IMR-90 (cell line): ENCODE results near the gene GTF3C1. TPM values are rescaled to one million over a fixed set of nuclear protein-coding genes. Genes with fewer than 3 reads are reported as not detected.

ENCODE experiments used
- ATAC-seq: fragments of 200-7000 bp; cut with Tn5 transposase; 2 replicates; pipeline ENCODE4 v1.9.1; 2020; ENCODE audit warnings: low read depth, mild to moderate bottlenecking, moderate library complexity
- BruUV-seq: library from RNA; stranded (reverse); fragments of 400-500 nt; replicated peaks from 2 replicates; lab custom pipeline; 2021; lab: Mats Ljungman, UMichigan
- CTCF ChIA-PET: fragments of 300-600 bp; formaldehyde crosslinking; extraction: SDS; loops from one replicate; lab custom pipeline; 2021; ENCODE audit warnings: antibody characterized with exemption; lab: Yijun Ruan, JAX
- POLR2A ChIA-PET: fragments of 300-600 bp; sonication (Branson Sonifier 250); formaldehyde crosslinking; loops from one replicate; lab custom pipeline; 2022; ENCODE audit warnings: antibody characterized with exemption; ENCODE audit not compliant: unreplicated experiment; lab: Charles Lee
- DNase-seq: peaks from one replicate; pipeline ENCODE4 v3.0.0; 2013
- H2AFZ ChIP-seq: replicated peaks from 2 replicates; pipeline ENCODE3; 2013; ENCODE audit warnings: low read length, mild to moderate bottlenecking; ENCODE audit not compliant: poor library complexity
- H2AK5ac ChIP-seq: 2 replicates; pipeline ENCODE4 v1.6.1; 2013; ENCODE audit warnings: low read depth, low read length, inconsistent platforms
- H2AK9ac ChIP-seq: replicated peaks from 2 replicates; pipeline ENCODE3; 2013; ENCODE audit warnings: mild to moderate bottlenecking, low read depth, low read length, moderate library complexity; ENCODE audit not compliant: poor library complexity
- H2BK120ac ChIP-seq: 2 replicates; pipeline ENCODE4 v1.6.1; 2013; ENCODE audit warnings: low read depth, low read length, inconsistent platforms
- H2BK15ac ChIP-seq: 3 replicates; pipeline ENCODE4 v1.6.1; 2013; ENCODE audit warnings: low read depth, low read length, inconsistent platforms
- H2BK20ac ChIP-seq: 2 replicates; pipeline ENCODE4 v1.6.1; 2013; ENCODE audit warnings: low read depth, mild to moderate bottlenecking, inconsistent platforms, low read length, moderate library complexity
- H2BK5ac ChIP-seq: 2 replicates; pipeline ENCODE4 v1.6.1; 2013; ENCODE audit warnings: mild to moderate bottlenecking, low read depth, low read length, inconsistent platforms; ENCODE audit not compliant: poor library complexity, severe bottlenecking
- H3K14ac ChIP-seq: replicated peaks from 2 replicates; pipeline ENCODE4 v1.6.1; 2013; ENCODE audit warnings: low read depth, low read length, inconsistent platforms
- H3K18ac ChIP-seq: 2 replicates; pipeline ENCODE4 v1.6.1; 2013; ENCODE audit warnings: low read depth, low read length, control low read depth
- H3K23ac ChIP-seq: 2 replicates; pipeline ENCODE4 v1.6.1; 2013; ENCODE audit warnings: low read depth, low read length, inconsistent platforms
- H3K27ac ChIP-seq: 2 replicates; pipeline ENCODE4 v1.5.1; 2013; ENCODE audit warnings: mild to moderate bottlenecking, control low read depth, low read length; ENCODE audit not compliant: insufficient read depth
- H3K27me3 ChIP-seq: 2 replicates; pipeline ENCODE4 v1.6.1; 2013; ENCODE audit warnings: low read length; ENCODE audit not compliant: control insufficient read depth, insufficient read depth
- H3K36me3 ChIP-seq: 2 replicates; pipeline ENCODE4 v1.6.1; 2013; ENCODE audit warnings: low read length, mixed read lengths; ENCODE audit not compliant: control insufficient read depth, insufficient read depth
- H3K4ac ChIP-seq: 2 replicates; pipeline ENCODE4 v1.6.1; 2013; ENCODE audit warnings: low read depth, low read length, inconsistent platforms
- H3K4me1 ChIP-seq: 2 replicates; pipeline ENCODE4 v1.6.1; 2013; ENCODE audit warnings: low read length, mixed read lengths; ENCODE audit not compliant: control insufficient read depth, insufficient read depth
- H3K4me2 ChIP-seq: 2 replicates; pipeline ENCODE4 v1.6.1; 2013; ENCODE audit warnings: low read depth, mild to moderate bottlenecking, control low read depth, low read length, moderate library complexity
- H3K4me3 ChIP-seq: 2 replicates; pipeline ENCODE4 v1.5.1; 2013; ENCODE audit warnings: low read depth, mild to moderate bottlenecking, control low read depth, low read length, moderate library complexity; ENCODE audit not compliant: insufficient read depth
- H3K56ac ChIP-seq: 2 replicates; pipeline ENCODE4 v1.6.1; 2013; ENCODE audit warnings: low read length, inconsistent platforms; ENCODE audit not compliant: insufficient read depth; ENCODE audit errors: extremely low read depth
- H3K79me1 ChIP-seq, 2 experiments: 2 replicates each; pipeline ENCODE4 v1.6.1; 2013; ENCODE audit warnings: low read length in 2 of 2, inconsistent platforms in 1 of 2, low read depth in 1 of 2
- H3K9ac ChIP-seq: 2 replicates; pipeline ENCODE4 v1.6.1; 2013; ENCODE audit warnings: low read depth, low read length, control low read depth
- H3K9me1 ChIP-seq: 2 replicates; pipeline ENCODE4 v1.6.1; 2013; ENCODE audit warnings: low read length, inconsistent platforms; ENCODE audit not compliant: insufficient read depth
- H3K9me3 ChIP-seq: 2 replicates; pipeline ENCODE4 v1.6.1; 2013; ENCODE audit warnings: low read length; ENCODE audit not compliant: control insufficient read depth, insufficient read depth
- H4K20me1 ChIP-seq: 2 replicates; pipeline ENCODE4 v1.6.1; 2013; ENCODE audit warnings: low read length, inconsistent platforms; ENCODE audit not compliant: insufficient read depth
- H4K5ac ChIP-seq: 2 replicates; pipeline ENCODE4 v1.6.1; 2013; ENCODE audit warnings: mild to moderate bottlenecking, low read depth, low read length, control low read depth
- H4K8ac ChIP-seq, 2 experiments: 2 replicates each; pipeline ENCODE4 v1.6.1; 2013; ENCODE audit warnings: low read depth in 2 of 2, low read length in 2 of 2, control low read depth in 1 of 2, inconsistent platforms in 1 of 2
- H4K91ac ChIP-seq: 2 replicates; pipeline ENCODE4 v1.6.1; 2013; ENCODE audit warnings: low read depth, low read length, inconsistent platforms; ENCODE audit not compliant: insufficient read depth
- POLR2A ChIP-seq: IDR thresholded peaks from 2 replicates; pipeline ENCODE4 v1.6.1; 2012; ENCODE audit warnings: mild to moderate bottlenecking, low read depth, low read length
- RCOR1 ChIP-seq: IDR thresholded peaks from 2 replicates; pipeline ENCODE4 v1.6.1; 2012; ENCODE audit warnings: mild to moderate bottlenecking, low read length, improper control_type of control experiment; ENCODE audit not compliant: insufficient replicate concordance
- WGBS, 2 experiments: methylation state at CpG; one replicate each; pipeline versions ENCODE4 v1.1.5 to v1.1.7; 2013; ENCODE audit warnings: missing lambda C conversion rate in 2 of 2; ENCODE audit not compliant: insufficient read length in 1 of 2; ENCODE audit errors: extremely low coverage in 2 of 2; 5-methylcytosine and 5-hydroxymethylcytosine counted together
- dilution Hi-C: fragments of 300-500 bp; cut with HindIII; formaldehyde crosslinking; loops from one replicate; pipeline ENCODE4 v1.14.3; 2018; ENCODE audit warnings: low sequenced_read_pairs; ENCODE audit not compliant: unreplicated experiment
- in situ Hi-C: fragments of 300-500 bp; cut with MboI; formaldehyde crosslinking; loops from 3 replicates; pipeline ENCODE4 v1.14.3; 2019; ENCODE audit warnings: low sequenced_read_pairs, inconsistent platforms, mixed read lengths
- intact Hi-C: fragments of 100-400 bp; cut with micrococcal nuclease; formaldehyde crosslinking; loops from 2 replicates; pipeline ENCODE4 v1.10.0; 2022
- polyA plus RNA-seq, 3 experiments: library from polyadenylated mRNA; depleted of rRNA; stranded (reverse); fragments of >200 nt; gene quantifications; 2 replicates each; pipeline ENCODE4 v1.2.3, GENCODE V29; 2012; ENCODE audit warnings: low replicate concordance in 1 of 3
- total RNA-seq: library from RNA; depleted of rRNA; stranded (reverse); fragments of >200 nt; gene quantifications from 2 replicates; pipeline ENCODE4 v1.2.3, GENCODE V29; 2012
- TF ChIP-seq, protein P1 (sequence below): conservative IDR thresholded peaks from 2 replicates; pipeline ENCODE4 v1.5.1; 2012; ENCODE audit warnings: mild to moderate bottlenecking, low read depth, low read length, improper control_type of control experiment

The GTF3C1 gene
- total and polyA plus RNA-seq, 2 of the 4 experiments (the other 2 are of a cell fraction), result 50.8 to 68.1 TPM

DNA sequence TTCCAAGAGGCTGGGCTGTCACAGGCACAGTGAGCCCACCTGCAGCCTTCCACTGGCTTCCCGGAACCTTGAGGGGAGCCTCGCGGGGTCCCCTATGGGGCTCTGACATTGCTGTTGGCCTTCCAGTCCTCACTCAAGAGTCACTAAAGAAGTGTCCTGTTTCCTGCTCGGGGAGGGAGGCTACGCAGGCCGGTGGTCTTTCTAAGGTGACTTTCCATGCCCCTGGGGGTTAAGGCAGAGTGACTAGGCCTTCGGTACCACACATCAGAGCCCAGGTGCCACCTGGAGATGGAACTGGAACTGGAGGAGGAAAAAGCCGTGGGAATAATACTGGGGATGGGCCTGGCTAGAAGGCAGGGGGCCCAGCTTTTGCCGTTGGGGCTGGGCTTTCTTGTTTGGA is 75.7 kb downstream of the GTF3C1 start:
- intact Hi-C loops (no loop called here), dilution Hi-C loops (no loop called here), in situ Hi-C loops (loop anchor here (25.0 kb wide), 1 partner anchor 1637 kb away; no protein-coding TSS in a partner anchor)
- 92% methylated on average over 4 of the region's 9 CpGs; no CpG with 5 or more reads in 1 of the 2 experiments for WGBS, 2 experiments
- peaks cover 23% of the 10 kb centered on the region for H3K9me1 ChIP-seq
- no peak overlapping the region for H4K5ac ChIP-seq
- H2BK5ac ChIP-seq, result no peak overlapping the region
- no peak overlapping the region for H2BK20ac ChIP-seq
- H3K14ac ChIP-seq, result no peak overlapping the region
- H3K23ac ChIP-seq, result no peak overlapping the region
- no peaks in the 10 kb centered on the region for H4K20me1 ChIP-seq
- H3K4me1 ChIP-seq, result peaks cover 21% of the 10 kb centered on the region
- H2AK9ac ChIP-seq, result no peak overlapping the region
- ChIA-PET CTCF (no interaction called here), POLR2A (no interaction called here)
- H2BK15ac ChIP-seq, result no peak overlapping the region
- H3K56ac ChIP-seq, result no peak overlapping the region
- H3K79me1 ChIP-seq, result peaks cover 0 to 50% of the 10 kb centered on the region in 2 experiments; a peak in 2 of 4 replicates
- TF ChIP-seq POLR2A (no peak), RCOR1 (no peak)
- TF ChIP-seq, protein P1, sequence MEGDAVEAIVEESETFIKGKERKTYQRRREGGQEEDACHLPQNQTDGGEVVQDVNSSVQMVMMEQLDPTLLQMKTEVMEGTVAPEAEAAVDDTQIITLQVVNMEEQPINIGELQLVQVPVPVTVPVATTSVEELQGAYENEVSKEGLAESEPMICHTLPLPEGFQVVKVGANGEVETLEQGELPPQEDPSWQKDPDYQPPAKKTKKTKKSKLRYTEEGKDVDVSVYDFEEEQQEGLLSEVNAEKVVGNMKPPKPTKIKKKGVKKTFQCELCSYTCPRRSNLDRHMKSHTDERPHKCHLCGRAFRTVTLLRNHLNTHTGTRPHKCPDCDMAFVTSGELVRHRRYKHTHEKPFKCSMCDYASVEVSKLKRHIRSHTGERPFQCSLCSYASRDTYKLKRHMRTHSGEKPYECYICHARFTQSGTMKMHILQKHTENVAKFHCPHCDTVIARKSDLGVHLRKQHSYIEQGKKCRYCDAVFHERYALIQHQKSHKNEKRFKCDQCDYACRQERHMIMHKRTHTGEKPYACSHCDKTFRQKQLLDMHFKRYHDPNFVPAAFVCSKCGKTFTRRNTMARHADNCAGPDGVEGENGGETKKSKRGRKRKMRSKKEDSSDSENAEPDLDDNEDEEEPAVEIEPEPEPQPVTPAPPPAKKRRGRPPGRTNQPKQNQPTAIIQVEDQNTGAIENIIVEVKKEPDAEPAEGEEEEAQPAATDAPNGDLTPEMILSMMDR, result no peak
- ATAC-seq, result no peak
- H3K9ac ChIP-seq, result no peak overlapping the region
- no TSS peak for BruUV-seq
- no peak overlapping the region for H3K18ac ChIP-seq
- H2BK120ac ChIP-seq, result 0 out of 2 replicates have a peak overlapping the region, but pooled peaks have one; percentile 47
- 0 out of 2 replicates have a peak overlapping the region, but pooled peaks have one; percentile 9 for H2AK5ac ChIP-seq
- H3K27me3 ChIP-seq, result no peaks in the 10 kb centered on the region
- H3K4me3 ChIP-seq, result no peak overlapping the region
- H3K4me2 ChIP-seq, result no peak overlapping the region
- H2AFZ ChIP-seq, result no peak overlapping the region
- no peak for DNase-seq
- H3K9me3 ChIP-seq, result no peaks in the 10 kb centered on the region
- peak overlapping the region; percentile 15; the same call in 1 of the 2 replicates for H4K91ac ChIP-seq
- H3K27ac ChIP-seq, result no peak overlapping the region
- H4K8ac ChIP-seq, result no peak overlapping the region
- H3K4ac ChIP-seq, result peak overlapping the region; percentile 23; the same call in 1 of the 2 replicates
- H3K36me3 ChIP-seq, result peaks cover 79% of the 10 kb centered on the region
